Caco-2 (cell line): ENCODE data around the gene ASCC2. TPM values are rescaled to one million over a fixed set of nuclear protein-coding genes. Genes with fewer than 3 reads are reported as not detected.

ENCODE experiments used
- BruUV-seq: library from RNA; stranded (reverse); fragments of 400-500 nt; replicated peaks from 2 replicates; lab custom pipeline; 2021; lab: Mats Ljungman, UMichigan
- CTCF ChIA-PET: fragments of 300-600 bp; sonication (Branson Sonifier 250); formaldehyde crosslinking; loops from one replicate; lab custom pipeline; 2022; ENCODE audit warnings: antibody characterized with exemption; lab: Charles Lee
- POLR2A ChIA-PET: fragments of 300-600 bp; sonication (Branson Sonifier 250); formaldehyde crosslinking; loops from one replicate; lab custom pipeline; 2022; ENCODE audit warnings: antibody characterized with exemption; lab: Charles Lee
- DNase-seq, 2 experiments: peaks; one replicate each; pipeline versions ENCODE4 v3.0.0 to v3.0.0-alpha.2; 2020 to 2022
- H3K27me3 ChIP-seq: replicated peaks from 2 replicates; pipeline ENCODE4 v1.6.0; 2011; ENCODE audit warnings: low read length; ENCODE audit not compliant: control insufficient read depth, insufficient read depth
- H3K36me3 ChIP-seq: 2 replicates; pipeline ENCODE4 v1.5.1; 2011; ENCODE audit warnings: low read length; ENCODE audit not compliant: control insufficient read depth, insufficient read depth
- H3K4me1 ChIP-seq: fragments of 250-450 bp; sonication (Bioruptor Pico); 2 replicates; pipeline ENCODE4 v1.5.1; 2020; ENCODE audit warnings: mild to moderate bottlenecking
- H3K4me3 ChIP-seq: 2 replicates; pipeline ENCODE4 v1.5.1; 2011; ENCODE audit warnings: low read depth, mild to moderate bottlenecking, control low read depth, low read length
- H3K9me3 ChIP-seq: fragments of 250-450 bp; sonication (Bioruptor Pico); 2 replicates; pipeline ENCODE4 v1.5.1; 2020; ENCODE audit warnings: mild to moderate bottlenecking, moderate library complexity
- H3K27ac Mint-ChIP-seq: one replicate; pipeline ENCODE4 v1.8.0; 2022; ENCODE audit warnings: mixed read lengths; ENCODE audit not compliant: unreplicated experiment
- H3K27me3 Mint-ChIP-seq: one replicate; pipeline ENCODE4 v1.8.0; 2022; ENCODE audit warnings: mixed read lengths; ENCODE audit not compliant: insufficient read depth, unreplicated experiment
- H3K36me3 Mint-ChIP-seq: one replicate; pipeline ENCODE4 v1.8.0; 2022; ENCODE audit warnings: mild to moderate bottlenecking, mixed read lengths; ENCODE audit not compliant: insufficient read depth, unreplicated experiment
- H3K4me1 Mint-ChIP-seq: one replicate; pipeline ENCODE4 v1.8.0; 2022; ENCODE audit warnings: low read depth, mixed read lengths; ENCODE audit not compliant: unreplicated experiment
- H3K4me3 Mint-ChIP-seq: one replicate; pipeline ENCODE4 v1.8.0; 2022; ENCODE audit warnings: mild to moderate bottlenecking, moderate library complexity, mixed read lengths; ENCODE audit not compliant: unreplicated experiment
- H3K9me3 Mint-ChIP-seq: one replicate; pipeline ENCODE4 v1.8.0; 2022; ENCODE audit warnings: mixed read lengths; ENCODE audit not compliant: unreplicated experiment
- CTCF ChIP-seq, 2 experiments: fragments of 200-600 bp in 1 of 2; IDR thresholded peaks; 1 replicate in 1 of 2; 2 replicates in 1 of 2; pipeline versions ENCODE4 v1.5.1 to v1.8.0; 2011 to 2022; ENCODE audit warnings: antibody characterized with exemption in 1 of 2, control low read depth in 1 of 2, inconsistent platforms in 1 of 2, low read depth in 1 of 2, low read length in 1 of 2, mild to moderate bottlenecking in 1 of 2, moderate library complexity in 1 of 2; ENCODE audit not compliant: insufficient read depth in 1 of 2, severe bottlenecking in 1 of 2, unreplicated experiment in 1 of 2
- intact Hi-C: fragments of 100-400 bp; cut with micrococcal nuclease; formaldehyde crosslinking; loops from one replicate; pipeline ENCODE4 v1.10.0; 2022; ENCODE audit not compliant: unreplicated experiment
- total RNA-seq: library from RNA; stranded (reverse); gene quantifications from 2 replicates; pipeline ENCODE4 v1.2.3, GENCODE V29; 2022

The ASCC2 gene
- total RNA-seq, 1 experiment from 2014 or later, result 61.4 TPM

GRCh38 chr22:29816980-29817379 lies 21.1 kb downstream of the ASCC2 start:
- Mint-ChIP-seq H3K4me3 (no peak overlapping the region), H3K36me3 (peaks cover 62% of the 10 kb centered on the region), H3K27me3 (no peaks in the 10 kb centered on the region), H3K4me1 (peaks cover 23% of the 10 kb centered on the region), H3K27ac (no peak overlapping the region), H3K9me3 (no peaks in the 10 kb centered on the region)
- BruUV-seq, result no TSS peak
- no peak for DNase-seq
- H3K27me3 ChIP-seq, result no peaks in the 10 kb centered on the region
- H3K4me1 ChIP-seq, result no peaks in the 10 kb centered on the region; the same call in 1 of the 2 replicates
- TF ChIP-seq CTCF (IDR thresholded peaks at IDR 0.05; ENCODE audit: insufficient read depth in 1 of 2, low read depth in 1 of 2, low read length in 1 of 2, severe bottlenecking in 1 of 2, unreplicated experiment in 1 of 2), result no peak
- no peak overlapping the region for H3K4me3 ChIP-seq
- POLR2A ChIA-PET, result no interaction called here
- CTCF ChIA-PET, result interaction anchor here (1.3 kb wide), 1 partner anchor 188 kb away, joined by 3 read pairs; no protein-coding TSS in a partner anchor
- H3K36me3 ChIP-seq, result peaks cover 1% of the 10 kb centered on the region; the same call in 1 of the 2 replicates
- intact Hi-C loops, result no loop called here
- no peaks in the 10 kb centered on the region for H3K9me3 ChIP-seq

- DNase-seq, result no peak
- Mint-ChIP-seq H3K4me1 (peaks cover 27% of the 10 kb centered on the region), H3K27ac (no peak overlapping the region), H3K9me3 (no peaks in the 10 kb centered on the region), H3K27me3 (no peaks in the 10 kb centered on the region), H3K36me3 (peaks cover 62% of the 10 kb centered on the region), H3K4me3 (no peak overlapping the region)
- ChIA-PET CTCF (interaction anchor here (1.3 kb wide), 1 partner anchor 189 kb away, joined by 3 read pairs; no protein-coding TSS in a partner anchor), POLR2A (no interaction called here)
- no peak for TF ChIP-seq CTCF (IDR thresholded peaks at IDR 0.05; ENCODE audit: insufficient read depth in 1 of 2, low read depth in 1 of 2, low read length in 1 of 2, severe bottlenecking in 1 of 2, unreplicated experiment in 1 of 2)
- Histone ChIP-seq H3K9me3 (no peaks in the 10 kb centered on the region), H3K4me1 (peaks cover 1% of the 10 kb centered on the region), H3K36me3 (peaks cover 1% of the 10 kb centered on the region; the same call in 1 of the 2 replicates), H3K4me3 (no peak overlapping the region), H3K27me3 (no peaks in the 10 kb centered on the region)
- intact Hi-C loops, result no loop called here
- no TSS peak for BruUV-seq
These were observed 21.5 kb downstream of the ASCC2 start for GRCh38 chr22:29816539-29816938.

- Mint-ChIP-seq H3K36me3 (peaks cover 62% of the 10 kb centered on the region), H3K27ac (no peak overlapping the region), H3K4me1 (peaks cover 31% of the 10 kb centered on the region), H3K9me3 (no peaks in the 10 kb centered on the region), H3K27me3 (no peaks in the 10 kb centered on the region), H3K4me3 (no peak overlapping the region)
- no TSS peak for BruUV-seq
- DNase-seq, result no peak
- Histone ChIP-seq H3K27me3 (no peaks in the 10 kb centered on the region), H3K36me3 (peaks cover 1% of the 10 kb centered on the region; the same call in 1 of the 2 replicates), H3K4me3 (no peak overlapping the region), H3K9me3 (no peaks in the 10 kb centered on the region), H3K4me1 (peaks cover 5% of the 10 kb centered on the region)
- ChIA-PET POLR2A (no interaction called here), CTCF (interaction anchor here (1.3 kb wide), 1 partner anchor 189 kb away, joined by 3 read pairs; no protein-coding TSS in a partner anchor)
- no peak for TF ChIP-seq CTCF (IDR thresholded peaks at IDR 0.05; ENCODE audit: insufficient read depth in 1 of 2, low read depth in 1 of 2, low read length in 1 of 2, severe bottlenecking in 1 of 2, unreplicated experiment in 1 of 2)
- intact Hi-C loops, result no loop called here
These were observed 21.9 kb downstream of the ASCC2 start for GRCh38 chr22:29816128-29816527.
